SK-N-SH (cell line): ENCODE results near the gene XYLT2. TPM values are rescaled to one million over a fixed set of nuclear protein-coding genes. Genes with fewer than 3 reads are reported as not detected.

ENCODE experiments used
- CTCF ChIA-PET: fragments of 300-600, 350-600 bp; formaldehyde crosslinking; extraction: SDS; loops from one replicate; lab custom pipeline; 2021; lab: Yijun Ruan, JAX
- POLR2A ChIA-PET: fragments of 350-600 bp; sonication (Branson Sonifier 250); formaldehyde crosslinking; extraction: SDS; loops from one replicate; lab custom pipeline; 2020; ENCODE audit warnings: antibody characterized with exemption, inconsistent platforms; lab: Yijun Ruan, JAX
- DNase-seq: peaks from one replicate; pipeline ENCODE4 v3.0.0; 2012
- H2AFZ ChIP-seq: fragments of 200-600 bp; sonication (generic); 2 replicates; pipeline ENCODE4 v1.8.1; 2016; ENCODE audit warnings: antibody characterized with exemption, mild to moderate bottlenecking, low read depth
- H3F3A ChIP-seq: fragments of 200-600 bp; sonication (generic); replicated peaks from 2 replicates; pipeline ENCODE3; 2016; ENCODE audit warnings: antibody characterized with exemption, mild to moderate bottlenecking; ENCODE audit not compliant: insufficient read depth
- H3K27ac ChIP-seq, 2 experiments: fragments of 200-500 bp in 1 of 2; fragments of 200-600 bp in 1 of 2; sonication (Bioruptor generic) in 1 of 2; sonication (generic), shearing (Covaris generic) in 1 of 2; 2 replicates each; pipeline versions ENCODE4 v1.5.1 to v1.6.1; 2014 to 2016; ENCODE audit warnings: low read depth in 2 of 2, inconsistent platforms in 1 of 2, low read length in 1 of 2, mild to moderate bottlenecking in 1 of 2, mixed read lengths in 1 of 2
- H3K27me3 ChIP-seq: fragments of 200-600 bp; sonication (generic), shearing (Covaris generic); 2 replicates; pipeline ENCODE4 v1.6.1; 2016; ENCODE audit warnings: mixed run types; ENCODE audit not compliant: insufficient read depth
- H3K36me3 ChIP-seq, 2 experiments: fragments of 200-500 bp in 1 of 2; fragments of 200-600 bp in 1 of 2; sonication (Bioruptor generic) in 1 of 2; sonication (generic) in 1 of 2; replicated peaks in 1 of 2; 2 replicates each; pipeline versions ENCODE3 to v1.5.1; 2014 to 2016; ENCODE audit warnings: low read length in 1 of 2, mild to moderate bottlenecking in 1 of 2; ENCODE audit not compliant: insufficient read depth in 2 of 2, control insufficient read depth in 1 of 2
- H3K4me1 ChIP-seq, 2 experiments: fragments of 200-500 bp in 1 of 2; fragments of 200-600 bp in 1 of 2; sonication (Bioruptor generic) in 1 of 2; sonication (generic), shearing (Covaris generic) in 1 of 2; 2 replicates each; pipeline versions ENCODE4 v1.5.1 to v1.6.1; 2014 to 2016; ENCODE audit warnings: low read depth in 1 of 2, low read length in 1 of 2, mixed run types in 1 of 2; ENCODE audit not compliant: insufficient read depth in 2 of 2, control insufficient read depth in 1 of 2
- H3K4me2 ChIP-seq: fragments of 200-600 bp; sonication (generic), shearing (Covaris generic); 2 replicates; pipeline ENCODE4 v1.6.1; 2017; ENCODE audit warnings: mixed run types
- H3K4me3 ChIP-seq, 2 experiments: fragments of 200-500 bp in 1 of 2; fragments of 200-600 bp in 1 of 2; sonication (Bioruptor generic) in 1 of 2; sonication (generic), shearing (Covaris generic) in 1 of 2; 2 replicates each; pipeline versions ENCODE4 v1.5.1 to v1.8.1; 2014 to 2016; ENCODE audit warnings: low read depth in 2 of 2, inconsistent platforms in 1 of 2, low read length in 1 of 2, mild to moderate bottlenecking in 1 of 2, mixed read lengths in 1 of 2, moderate library complexity in 1 of 2
- H3K79me2 ChIP-seq: fragments of 200-600 bp; sonication (generic); 2 replicates; pipeline ENCODE4 v1.8.1; 2017; ENCODE audit warnings: mild to moderate bottlenecking; ENCODE audit not compliant: insufficient read depth
- H3K9ac ChIP-seq: fragments of 200-600 bp; sonication (generic); 2 replicates; pipeline ENCODE4 v1.6.1; 2017; ENCODE audit warnings: mixed run types
- H3K9me2 ChIP-seq: fragments of 200-600 bp; sonication (generic); 2 replicates; pipeline ENCODE4 v1.6.1; 2017; ENCODE audit warnings: mixed run types
- H3K9me3 ChIP-seq: fragments of 200-600 bp; sonication (generic); 2 replicates; pipeline ENCODE4 v1.6.1; 2017; ENCODE audit warnings: mixed run types, mild to moderate bottlenecking, moderate library complexity
- H4K20me1 ChIP-seq: fragments of 200-600 bp; sonication (generic); 2 replicates; pipeline ENCODE4 v1.6.1; 2017; ENCODE audit warnings: mild to moderate bottlenecking, mixed run types; ENCODE audit not compliant: insufficient read depth
- CTCF ChIP-seq: fragments of 200-600 bp; sonication (generic); IDR thresholded peaks from 2 replicates; pipeline ENCODE4 v1.6.1; 2017; ENCODE audit warnings: antibody characterized with exemption, mild to moderate bottlenecking, moderate library complexity
- ELF1 ChIP-seq: IDR thresholded peaks from 2 replicates; pipeline ENCODE4 v1.4.0; 2012
- FOXJ3 ChIP-seq: sonication (generic); formaldehyde crosslinking; IDR thresholded peaks from 2 replicates; pipeline ENCODE4 v1.5.1; 2020; ENCODE audit warnings: mild to moderate bottlenecking, missing genetic modification reagents
- FOXM1 ChIP-seq: IDR thresholded peaks from 2 replicates; pipeline ENCODE4 v1.4.0; 2012; ENCODE audit warnings: low read depth, mild to moderate bottlenecking
- IRF3 ChIP-seq: fragments of 150-350 bp; IDR thresholded peaks from 2 replicates; pipeline ENCODE4 v1.6.1; 2016; ENCODE audit warnings: mild to moderate bottlenecking, low read depth, low read length
- JUND ChIP-seq: IDR thresholded peaks from 2 replicates; pipeline ENCODE4 v1.4.0; 2012
- NRF1 ChIP-seq: IDR thresholded peaks from 2 replicates; pipeline ENCODE4 v1.6.1; 2012; ENCODE audit warnings: low read depth, mild to moderate bottlenecking, low read length
- PBX3 ChIP-seq: IDR thresholded peaks from 2 replicates; pipeline ENCODE4; 2012
- POLR2AphosphoS5 ChIP-seq: IDR thresholded peaks from 2 replicates; pipeline ENCODE4 v1.6.1; 2012; ENCODE audit warnings: low read depth, low read length
- RAD21 ChIP-seq: IDR thresholded peaks from 2 replicates; pipeline ENCODE4 v1.6.1; 2012; ENCODE audit warnings: mild to moderate bottlenecking, low read length
- RCOR1 ChIP-seq: fragments of 150-350 bp; IDR thresholded peaks from 2 replicates; pipeline ENCODE4 v1.6.1; 2017; ENCODE audit warnings: antibody characterized with exemption, low read length
- REST ChIP-seq: IDR thresholded peaks from 2 replicates; pipeline ENCODE4 v1.6.1; 2012; ENCODE audit warnings: mild to moderate bottlenecking, low read depth, low read length, moderate library complexity
- RXRA ChIP-seq: IDR thresholded peaks from 2 replicates; pipeline ENCODE4 v1.4.0; 2012; ENCODE audit warnings: low read depth, mild to moderate bottlenecking, borderline replicate concordance
- SMC3 ChIP-seq: IDR thresholded peaks from 2 replicates; pipeline ENCODE4 v1.6.1; 2012; ENCODE audit warnings: low read depth, low read length, improper control_type of control experiment
- TEAD4 ChIP-seq: IDR thresholded peaks from 2 replicates; pipeline ENCODE4 v1.4.0; 2012; ENCODE audit warnings: mild to moderate bottlenecking, borderline replicate concordance; ENCODE audit not compliant: insufficient read depth
- YY1 ChIP-seq: IDR thresholded peaks from 2 replicates; pipeline ENCODE4 v1.4.0; 2012; ENCODE audit warnings: low read depth, mild to moderate bottlenecking
- ZBTB33 ChIP-seq: IDR thresholded peaks from 2 replicates; pipeline ENCODE4 v1.4.0; 2012; ENCODE audit warnings: low read depth, borderline replicate concordance
- WGBS: methylation state at CpG from one replicate; pipeline ENCODE4 v1.1.6; 2017; ENCODE audit warnings: low lambda C conversion rate; 5-methylcytosine and 5-hydroxymethylcytosine counted together
- polyA plus RNA-seq, 3 experiments: library from polyadenylated mRNA; depleted of rRNA; stranded (reverse); fragments of >200 nt; gene quantifications; 2 replicates each; pipeline ENCODE4 v1.2.3, GENCODE V29; 2012

The XYLT2 gene
- polyA plus RNA-seq, 1 of the 3 experiments (the other 2 are of a cell fraction) = 28.4 TPM

- CTCF ChIA-PET = interaction anchor here (2.6 to 4.9 kb wide), 2 partner anchors 7 to 27 kb away, joined by 20 to 21 read pairs; partner anchors contain the start of gene LRRC59
- peaks cover 93 to 97% of the 10 kb centered on the region in 2 experiments for H3K36me3 ChIP-seq
Measured at GRCh38 chr17:50389534-50389933, 43.6 kb downstream of the XYLT2 start.

More at GRCh38 chr17:50389534-50389933, 43.6 kb downstream of the XYLT2 start:
- Histone ChIP-seq H3K27ac (no peak overlapping the region), H3K9me2 (no peaks in the 10 kb centered on the region), H3K9ac (no peak overlapping the region), H2AFZ (no peak overlapping the region), H3K27me3 (no peaks in the 10 kb centered on the region), H3F3A (peaks cover 20% of the 10 kb centered on the region), H3K4me2 (no peak overlapping the region), H3K79me2 (peaks cover 57% of the 10 kb centered on the region), H4K20me1 (peaks cover 45% of the 10 kb centered on the region), H3K4me3 (no peak overlapping the region), H3K4me1 (no peaks in the 10 kb centered on the region; a peak in 1 of 4 replicates), H3K9me3 (no peaks in the 10 kb centered on the region)
- 97% methylated on average over 6 of the region's 6 CpGs for WGBS
- TF ChIP-seq ELF1 (no peak), JUND (no peak), REST (no peak), RCOR1 (no peak), YY1 (no peak), RAD21 (no peak), RXRA (no peak), PBX3 (no peak), POLR2AphosphoS5 (no peak), CTCF (no peak), SMC3 (no peak), ZBTB33 (no peak), IRF3 (no peak), NRF1 (no peak), TEAD4 (no peak), FOXM1 (no peak), FOXJ3 (CRISPR knock-in tag) (no peak)
- no peak for DNase-seq
- POLR2A ChIA-PET = interaction anchor here (0.6 to 2.0 kb wide), 3 partner anchors 8 to 86 kb away, joined by 3 to 7 read pairs (median 4); partner anchors contain the start of gene LRRC59
